Esophagus squamous epithelium (tissue), 5 donors: ENCODE measurements around the gene DAB2IP. TPM values are rescaled to one million over a fixed set of nuclear protein-coding genes. Genes with fewer than 3 reads are reported as not detected.

ENCODE experiments used
- DNase-seq: peaks from one replicate; lab custom pipeline; 2025; lab: John Stamatoyannopoulos, UW
- H3K27ac ChIP-seq, 4 donors: fragments of 200-600 bp; sonication (generic); one replicate each; pipeline ENCODE4 v1.5.1; 2016 to 2019; ENCODE audit warnings: mild to moderate bottlenecking in 1 of 4
- H3K27me3 ChIP-seq, 4 donors: fragments of 200-600 bp; sonication (generic); 1 replicate in 3 of 4; 2 replicates in 1 of 4; pipeline versions ENCODE4 v1.5.1 to v1.6.0; 2017 to 2021; ENCODE audit warnings: antibody characterized with exemption in 1 of 4
- H3K36me3 ChIP-seq, 3 donors: fragments of 200-600 bp; sonication (generic); one replicate each; pipeline ENCODE4 v1.5.1; 2016 to 2019
- H3K4me1 ChIP-seq, 3 donors: fragments of 200-600 bp; sonication (generic); one replicate each; pipeline ENCODE4 v1.5.1; 2017 to 2019
- H3K4me3 ChIP-seq, 4 donors: fragments of 200-600 bp; sonication (generic); 1 replicate in 3 of 4; 2 replicates in 1 of 4; pipeline ENCODE4 v1.5.1; 2016 to 2019; ENCODE audit warnings: mild to moderate bottlenecking in 2 of 4, moderate library complexity in 1 of 4
- H3K9me3 ChIP-seq, 3 donors: fragments of 200-600 bp; sonication (generic); one replicate each; pipeline ENCODE4 v1.5.1; 2016 to 2019
- POLR2A ChIP-seq, 4 donors: fragments of 450-650 bp; IDR thresholded peaks; one replicate each; pipeline ENCODE4 v1.6.1; 2017; ENCODE audit warnings: antibody characterized with exemption in 4 of 4, mild to moderate bottlenecking in 4 of 4, moderate library complexity in 3 of 4
- WGBS, 2 donors: methylation state at CpG; one replicate each; pipeline ENCODE4 v1.1.5; 2018; 5-methylcytosine and 5-hydroxymethylcytosine counted together
- intact Hi-C: fragments of 100-400 bp; cut with DNase I; formaldehyde crosslinking; loops from one replicate; pipeline ENCODE4 v1.15.0; 2022
- total RNA-seq, 4 donors: library from RNA; depleted of rRNA; stranded (reverse); fragments of >200 nt; gene quantifications; one replicate each; pipeline ENCODE4 v1.1.0, GENCODE V29; 2016
- TF ChIP-seq, protein P1 (sequence below), 6 experiments: fragments of 450-650 bp in 4 of 6; fragments of 200-600 bp in 2 of 6; sonication (generic) in 2 of 6; IDR thresholded peaks; one replicate each; pipeline ENCODE4 v1.5.1; 2016 to 2019; ENCODE audit warnings: antibody characterized with exemption in 6 of 6, mild to moderate bottlenecking in 4 of 6, moderate library complexity in 4 of 6
- donor health status: DM: yes; HTN: yes; CAD: no.

Gene DAB2IP
- total RNA-seq, 4 donors from 2014 or later: 28.3 to 48.8 (median 38.1) TPM

- TF ChIP-seq, protein P1, sequence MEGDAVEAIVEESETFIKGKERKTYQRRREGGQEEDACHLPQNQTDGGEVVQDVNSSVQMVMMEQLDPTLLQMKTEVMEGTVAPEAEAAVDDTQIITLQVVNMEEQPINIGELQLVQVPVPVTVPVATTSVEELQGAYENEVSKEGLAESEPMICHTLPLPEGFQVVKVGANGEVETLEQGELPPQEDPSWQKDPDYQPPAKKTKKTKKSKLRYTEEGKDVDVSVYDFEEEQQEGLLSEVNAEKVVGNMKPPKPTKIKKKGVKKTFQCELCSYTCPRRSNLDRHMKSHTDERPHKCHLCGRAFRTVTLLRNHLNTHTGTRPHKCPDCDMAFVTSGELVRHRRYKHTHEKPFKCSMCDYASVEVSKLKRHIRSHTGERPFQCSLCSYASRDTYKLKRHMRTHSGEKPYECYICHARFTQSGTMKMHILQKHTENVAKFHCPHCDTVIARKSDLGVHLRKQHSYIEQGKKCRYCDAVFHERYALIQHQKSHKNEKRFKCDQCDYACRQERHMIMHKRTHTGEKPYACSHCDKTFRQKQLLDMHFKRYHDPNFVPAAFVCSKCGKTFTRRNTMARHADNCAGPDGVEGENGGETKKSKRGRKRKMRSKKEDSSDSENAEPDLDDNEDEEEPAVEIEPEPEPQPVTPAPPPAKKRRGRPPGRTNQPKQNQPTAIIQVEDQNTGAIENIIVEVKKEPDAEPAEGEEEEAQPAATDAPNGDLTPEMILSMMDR (IDR thresholded peaks at IDR 0.05): no peak
- no peak for TF ChIP-seq POLR2A (IDR thresholded peaks at IDR 0.05)
- H3K4me1 ChIP-seq: no peaks in the 10 kb centered on the region
- H3K27ac ChIP-seq: no peak overlapping the region
- H3K27me3 ChIP-seq: no peaks in the 10 kb centered on the region
- no peak for DNase-seq
- 76 to 84% methylated on average over 9 to 11 of the region's 17 CpGs for WGBS, 2 donors
- intact Hi-C loops: no loop called here
- H3K36me3 ChIP-seq: peaks cover 21 to 64% (median 42%) of the 10 kb centered on the region in 3 donors
- H3K9me3 ChIP-seq: no peaks in the 10 kb centered on the region
- H3K4me3 ChIP-seq: no peak overlapping the region
Measured at GRCh38 chr9:121784731-121785411, 133.4 kb downstream of the DAB2IP start.

- Histone ChIP-seq H3K4me1 (no peaks in the 10 kb centered on the region), H3K36me3 (peaks cover 21 to 54% (median 38%) of the 10 kb centered on the region in 3 donors), H3K4me3 (no peak overlapping the region), H3K27ac (no peak overlapping the region), H3K27me3 (no peaks in the 10 kb centered on the region), H3K9me3 (no peaks in the 10 kb centered on the region)
- intact Hi-C loops: no loop called here
- no peak for TF ChIP-seq POLR2A (IDR thresholded peaks at IDR 0.05)
- TF ChIP-seq, protein P1 (IDR thresholded peaks at IDR 0.05): no peak
- WGBS, 2 donors: 80 to 81% methylated on average over 1 to 6 of the region's 11 CpGs
- DNase-seq: no peak
Measured at GRCh38 chr9:121785673-121786542, 134.5 kb downstream of the DAB2IP start.

DNA sequence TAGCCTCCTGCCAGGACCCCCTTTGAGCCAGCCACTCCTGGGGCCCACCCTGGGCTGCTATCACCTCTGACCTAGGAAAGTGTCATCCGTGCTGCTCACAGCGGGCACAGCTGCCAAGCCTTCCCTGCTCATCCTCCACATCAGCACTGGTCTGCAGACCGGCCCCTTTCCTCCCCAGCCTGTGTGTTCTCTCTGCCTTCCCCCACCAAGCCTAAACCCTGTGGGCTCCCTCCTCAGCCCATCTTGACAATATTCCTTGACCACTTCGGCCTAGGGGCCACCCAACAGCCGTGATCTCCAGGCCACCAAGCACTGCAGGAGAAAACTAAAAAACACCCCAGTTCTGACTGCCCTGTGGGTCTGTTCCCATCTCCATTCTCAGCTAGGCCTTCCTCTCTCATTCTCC lies 135.1 kb downstream of the DAB2IP start:
- no peaks in the 10 kb centered on the region for H3K9me3 ChIP-seq
- H3K4me1 ChIP-seq: no peaks in the 10 kb centered on the region
- TF ChIP-seq, protein P1 (IDR thresholded peaks at IDR 0.05): no peak
- TF ChIP-seq POLR2A (IDR thresholded peaks at IDR 0.05): no peak
- no peak for DNase-seq
- no peaks in the 10 kb centered on the region for H3K27me3 ChIP-seq
- 75 to 88% methylated on average over 4 to 5 of the region's 5 CpGs for WGBS, 2 donors
- H3K36me3 ChIP-seq: peaks cover 15 to 48% (median 31%) of the 10 kb centered on the region in 3 donors
- no peak overlapping the region for H3K27ac ChIP-seq
- intact Hi-C loops: no loop called here
- no peak overlapping the region for H3K4me3 ChIP-seq

GRCh38 chr9:121786998-121787422 lies 135.6 kb downstream of the DAB2IP start:
- Histone ChIP-seq H3K4me1 (no peaks in the 10 kb centered on the region), H3K27me3 (no peaks in the 10 kb centered on the region), H3K9me3 (no peaks in the 10 kb centered on the region), H3K4me3 (no peak overlapping the region), H3K27ac (no peak overlapping the region), H3K36me3 (peaks cover 10 to 43% (median 27%) of the 10 kb centered on the region in 3 donors)
- 79 to 84% methylated on average over 6 to 7 of the region's 8 CpGs for WGBS, 2 donors
- TF ChIP-seq POLR2A (IDR thresholded peaks at IDR 0.05): no peak
- TF ChIP-seq, protein P1 (IDR thresholded peaks at IDR 0.05): no peak
- no peak for DNase-seq
- intact Hi-C loops: no loop called here
